GM23338 (cell line): ENCODE results near the gene RPP25.

ENCODE experiments used
- CREB1 ChIP-seq: fragments of 250-450 bp; sonication (Bioruptor Pico); IDR thresholded peaks from 2 replicates; pipeline ENCODE4 v1.5.0; 2020; ENCODE audit warnings: low read depth, mild to moderate bottlenecking, moderate library complexity
- CTCF ChIP-seq, 2 experiments: fragments of 200-600 bp in 1 of 2; sonication (generic) in 1 of 2; conservative IDR thresholded peaks; 2 replicates each; pipeline versions ENCODE4 v1.5.1 to v1.6.1; 2016 to 2017; ENCODE audit warnings: antibody characterized with exemption in 2 of 2, low read depth in 2 of 2, mild to moderate bottlenecking in 2 of 2, moderate library complexity in 1 of 2
- ETS1 ChIP-seq: IDR thresholded peaks from 2 replicates; pipeline ENCODE4 v1.6.1; 2016; ENCODE audit warnings: antibody characterized with exemption
- EZH2 ChIP-seq: fragments of 200-600 bp; sonication (generic); IDR thresholded peaks from one replicate; pipeline ENCODE4 v1.8.0; 2017; ENCODE audit warnings: antibody characterized with exemption, mild to moderate bottlenecking, low read depth; ENCODE audit not compliant: unreplicated experiment
- EZH2phosphoT487 ChIP-seq: fragments of 200-600 bp; sonication (generic); IDR thresholded peaks from one replicate; pipeline ENCODE4 v1.8.1; 2018; ENCODE audit warnings: antibody characterized with exemption; ENCODE audit not compliant: unreplicated experiment
- JUNB ChIP-seq: IDR thresholded peaks from one replicate; pipeline ENCODE4 v1.6.1; 2016; ENCODE audit warnings: antibody characterized with exemption; ENCODE audit not compliant: unreplicated experiment
- NANOG ChIP-seq: IDR thresholded peaks from 2 replicates; pipeline ENCODE4 v1.6.1; 2016; ENCODE audit warnings: antibody characterized with exemption, borderline replicate concordance
- POLR2AphosphoS5 ChIP-seq: IDR thresholded peaks from 2 replicates; pipeline ENCODE4 v1.6.1; 2016; ENCODE audit warnings: antibody characterized with exemption, low read depth
- STAT1 ChIP-seq: IDR thresholded peaks from one replicate; pipeline ENCODE4 v1.6.1; 2016; ENCODE audit warnings: antibody characterized with exemption; ENCODE audit not compliant: unreplicated experiment
- ZNF114 ChIP-seq: fragments of 250-450 bp; sonication (Bioruptor Pico); IDR thresholded peaks from 2 replicates; pipeline ENCODE4 v1.5.0; 2020; ENCODE audit warnings: mild to moderate bottlenecking, moderate library complexity
- ZNF331 ChIP-seq: fragments of 250-450 bp; sonication (Bioruptor Pico); IDR thresholded peaks from 2 replicates; pipeline ENCODE4 v1.5.0; 2020; ENCODE audit warnings: low read depth, mild to moderate bottlenecking, moderate library complexity
- TF ChIP-seq, protein P1 (sequence below): IDR thresholded peaks from one replicate; pipeline ENCODE4 v1.6.1; 2018; ENCODE audit warnings: antibody characterized with exemption; ENCODE audit not compliant: unreplicated experiment

- TF ChIP-seq CTCF (conservative IDR thresholded peaks at IDR 0.05; ENCODE audit: low read depth in 2 of 2) (no peak), ZNF114 (CRISPR knock-in tag) (no peak), POLR2AphosphoS5 (no peak), EZH2 (no peak), EZH2phosphoT487 (no peak), JUNB (no peak), ETS1 (no peak), CREB1 (CRISPR knock-in tag) (no peak), ZNF331 (CRISPR knock-in tag) (no peak), STAT1 (no peak), NANOG (no peak)
- TF ChIP-seq, protein P1, sequence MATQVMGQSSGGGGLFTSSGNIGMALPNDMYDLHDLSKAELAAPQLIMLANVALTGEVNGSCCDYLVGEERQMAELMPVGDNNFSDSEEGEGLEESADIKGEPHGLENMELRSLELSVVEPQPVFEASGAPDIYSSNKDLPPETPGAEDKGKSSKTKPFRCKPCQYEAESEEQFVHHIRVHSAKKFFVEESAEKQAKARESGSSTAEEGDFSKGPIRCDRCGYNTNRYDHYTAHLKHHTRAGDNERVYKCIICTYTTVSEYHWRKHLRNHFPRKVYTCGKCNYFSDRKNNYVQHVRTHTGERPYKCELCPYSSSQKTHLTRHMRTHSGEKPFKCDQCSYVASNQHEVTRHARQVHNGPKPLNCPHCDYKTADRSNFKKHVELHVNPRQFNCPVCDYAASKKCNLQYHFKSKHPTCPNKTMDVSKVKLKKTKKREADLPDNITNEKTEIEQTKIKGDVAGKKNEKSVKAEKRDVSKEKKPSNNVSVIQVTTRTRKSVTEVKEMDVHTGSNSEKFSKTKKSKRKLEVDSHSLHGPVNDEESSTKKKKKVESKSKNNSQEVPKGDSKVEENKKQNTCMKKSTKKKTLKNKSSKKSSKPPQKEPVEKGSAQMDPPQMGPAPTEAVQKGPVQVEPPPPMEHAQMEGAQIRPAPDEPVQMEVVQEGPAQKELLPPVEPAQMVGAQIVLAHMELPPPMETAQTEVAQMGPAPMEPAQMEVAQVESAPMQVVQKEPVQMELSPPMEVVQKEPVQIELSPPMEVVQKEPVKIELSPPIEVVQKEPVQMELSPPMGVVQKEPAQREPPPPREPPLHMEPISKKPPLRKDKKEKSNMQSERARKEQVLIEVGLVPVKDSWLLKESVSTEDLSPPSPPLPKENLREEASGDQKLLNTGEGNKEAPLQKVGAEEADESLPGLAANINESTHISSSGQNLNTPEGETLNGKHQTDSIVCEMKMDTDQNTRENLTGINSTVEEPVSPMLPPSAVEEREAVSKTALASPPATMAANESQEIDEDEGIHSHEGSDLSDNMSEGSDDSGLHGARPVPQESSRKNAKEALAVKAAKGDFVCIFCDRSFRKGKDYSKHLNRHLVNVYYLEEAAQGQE: no peak
Measured at GRCh38 chr15:74994685-74995084, 38.1 kb upstream of the RPP25 start.
